Right forelimb (tissue), 1 donor: ENCODE results near the gene PRR13.
"Not testable (repeated sequence)": the region's sequence is repeated elsewhere in the genome, so short reads cannot be mapped to it uniquely, and the experiment has no call there.

ENCODE experiments used
- DNase-seq: peaks from one replicate; pipeline ENCODE4 v3.0.0-alpha.2; 2018

The PRR13 gene

DNA sequence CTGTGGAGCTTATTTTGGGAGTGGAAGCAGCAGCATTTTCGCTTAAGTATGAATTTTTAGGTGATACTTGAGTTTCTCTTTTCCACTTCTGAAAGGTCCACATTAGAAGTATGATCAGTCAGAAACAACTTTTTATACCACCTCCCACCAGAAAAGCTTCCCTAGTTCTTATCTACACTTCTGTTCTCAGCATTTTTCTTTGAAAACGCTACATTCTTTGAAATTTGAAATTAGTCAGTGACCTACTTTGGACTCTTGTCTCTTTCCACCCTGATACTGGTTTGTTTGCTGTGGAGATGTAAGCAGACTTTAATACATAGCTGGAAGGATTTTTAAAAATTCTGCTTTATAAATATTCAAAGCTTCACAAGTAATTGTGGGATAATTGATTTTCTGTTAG lies 32.5 kb downstream of the PRR13 start:
- no peak for DNase-seq

DNA sequence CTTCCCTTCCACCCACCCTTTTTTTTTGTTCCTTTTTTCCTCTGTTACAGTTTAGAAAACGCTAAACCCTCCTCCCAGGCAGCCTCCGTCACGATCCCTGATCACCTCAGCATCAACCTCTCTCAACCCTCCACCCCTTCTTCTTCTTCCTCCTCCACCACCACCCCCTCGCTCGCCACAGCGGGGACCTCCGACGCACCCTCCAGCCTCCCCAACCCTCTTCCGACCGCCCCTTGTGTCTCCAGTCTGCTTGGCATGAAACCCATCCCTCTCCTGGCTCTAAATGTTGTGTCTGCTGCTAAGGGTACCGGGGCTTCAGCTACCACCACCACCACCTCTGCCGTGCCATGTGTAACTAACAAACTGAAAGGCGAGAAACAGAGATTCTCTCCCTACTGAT lies 33.3 kb downstream of the PRR13 start:
- no peak for DNase-seq

DNA sequence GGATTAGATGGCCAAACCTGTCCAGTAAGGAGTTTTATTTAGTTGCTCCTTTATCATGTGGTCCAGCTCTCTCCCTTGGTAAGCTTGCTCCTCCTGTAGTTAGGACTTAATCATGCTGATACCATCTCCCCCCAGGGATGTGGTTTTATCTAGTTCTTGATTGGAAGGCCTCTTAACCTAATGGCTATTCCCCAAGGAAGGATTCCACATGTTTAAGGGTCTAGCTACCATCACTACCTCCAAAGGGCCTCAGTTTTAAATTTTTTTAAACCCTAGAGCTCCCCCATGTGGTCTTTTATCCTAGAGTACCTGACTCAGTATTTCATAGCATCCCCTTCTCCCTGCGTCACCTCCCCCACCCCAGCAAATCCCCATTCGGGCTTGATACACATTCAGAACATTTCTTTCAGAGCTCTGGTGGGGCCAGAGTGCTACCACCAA lies 35.3 kb downstream of the PRR13 start:
- DNase-seq = no peak

DNA sequence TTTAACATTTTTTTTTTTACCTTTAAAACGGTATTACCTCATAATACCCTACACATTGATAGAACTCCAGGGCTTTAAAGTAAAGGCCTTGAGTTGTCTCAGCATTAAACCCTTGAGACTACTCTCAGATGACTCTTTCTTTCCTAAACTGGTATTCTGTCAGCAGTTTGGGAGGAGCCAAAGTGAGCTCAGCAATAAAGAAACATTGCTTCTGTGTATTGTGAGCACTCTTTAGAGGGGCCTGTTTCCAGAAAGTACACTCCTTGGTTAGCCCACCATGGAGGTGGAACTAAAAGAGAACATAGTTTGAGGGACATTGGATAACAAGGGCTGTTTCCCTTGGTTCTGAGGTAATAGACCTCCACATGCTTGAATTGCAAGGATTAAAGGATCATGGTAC lies 37.3 kb downstream of the PRR13 start:
- no peak for DNase-seq

DNA sequence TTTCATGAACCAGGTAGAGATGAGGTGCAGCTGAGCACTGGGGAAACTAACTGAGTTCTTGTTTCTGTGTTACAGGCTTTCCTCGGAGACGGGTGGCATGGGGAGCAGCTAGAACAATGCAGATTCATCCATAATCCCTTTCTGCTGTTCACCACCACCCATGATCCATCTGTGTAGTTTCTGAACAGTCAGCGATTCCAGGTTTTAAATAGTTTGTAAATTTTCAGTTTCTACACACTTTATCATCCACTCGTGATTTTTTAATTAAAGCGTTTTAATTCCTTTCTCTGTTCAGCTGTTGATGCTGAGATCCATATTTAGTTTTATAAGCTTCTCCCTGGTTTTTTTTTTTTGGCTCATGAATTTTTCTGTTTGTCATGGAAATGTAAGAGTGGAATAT lies 37.8 kb downstream of the PRR13 start:
- no peak for DNase-seq

DNA sequence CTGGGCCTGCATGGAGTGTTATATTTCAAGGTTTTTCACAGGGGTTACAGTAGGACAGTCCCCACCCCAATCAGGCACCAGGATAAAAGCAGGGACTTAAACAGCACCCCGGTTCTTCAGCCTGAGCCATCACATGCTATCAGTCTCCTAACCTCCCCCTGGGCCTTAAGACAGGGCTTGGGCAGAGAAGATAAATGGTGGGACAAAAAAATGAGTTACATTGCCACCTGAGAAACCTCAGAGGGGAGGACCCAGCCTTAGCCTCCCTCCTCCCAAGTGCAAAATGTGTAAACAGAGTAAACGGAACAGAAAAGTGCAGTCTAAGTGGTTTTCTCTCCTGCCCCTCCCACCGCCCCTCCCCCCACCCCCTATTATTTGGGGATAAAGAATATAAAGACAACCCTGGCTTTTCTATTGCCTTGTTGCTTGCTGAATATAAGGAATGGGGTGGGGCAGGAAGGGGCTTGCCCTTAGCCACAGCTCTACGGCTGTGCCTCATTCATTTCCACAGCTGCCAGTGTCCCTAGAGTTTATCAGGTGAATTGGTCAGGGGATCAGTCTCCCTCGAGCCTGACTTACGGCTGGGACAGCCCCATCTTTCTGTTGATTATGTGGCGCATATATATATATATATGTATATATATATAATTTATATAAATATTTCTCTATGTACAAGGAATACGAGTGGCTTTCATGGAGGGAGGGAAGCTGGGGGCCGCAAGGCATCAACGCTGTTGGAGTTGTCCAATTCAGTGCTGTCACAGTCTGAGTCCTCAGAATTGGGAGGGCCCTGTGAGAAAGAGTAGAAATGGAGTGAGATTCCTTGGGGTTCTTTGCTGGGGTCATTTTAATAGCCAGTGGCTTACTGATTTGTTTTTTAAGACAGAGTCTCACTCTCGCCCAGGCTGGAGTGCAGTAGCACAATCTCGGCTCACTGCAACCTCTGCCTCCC lies 39.2 kb downstream of the PRR13 start:
- no peak for DNase-seq

DNA sequence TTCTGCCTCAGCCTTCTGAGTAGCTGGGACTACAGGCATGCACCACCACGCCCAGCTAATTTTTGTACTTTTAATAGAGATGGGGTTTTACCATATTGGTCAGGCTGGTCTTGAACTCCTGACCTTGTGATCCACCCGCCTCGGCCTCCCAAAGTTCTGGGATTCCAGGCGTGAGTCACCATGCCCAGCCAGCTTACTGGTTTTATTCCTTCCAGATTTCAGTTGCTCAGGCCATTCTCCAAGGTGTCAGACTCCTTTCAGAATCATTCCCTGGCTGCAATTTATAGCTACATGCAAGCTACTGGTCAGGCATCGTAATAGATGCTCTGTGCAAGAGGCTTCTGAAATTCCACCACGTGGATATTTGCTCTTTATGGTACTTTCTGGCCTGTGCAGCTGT lies 39.9 kb downstream of the PRR13 start:
- not testable (repeated sequence) for DNase-seq

DNA sequence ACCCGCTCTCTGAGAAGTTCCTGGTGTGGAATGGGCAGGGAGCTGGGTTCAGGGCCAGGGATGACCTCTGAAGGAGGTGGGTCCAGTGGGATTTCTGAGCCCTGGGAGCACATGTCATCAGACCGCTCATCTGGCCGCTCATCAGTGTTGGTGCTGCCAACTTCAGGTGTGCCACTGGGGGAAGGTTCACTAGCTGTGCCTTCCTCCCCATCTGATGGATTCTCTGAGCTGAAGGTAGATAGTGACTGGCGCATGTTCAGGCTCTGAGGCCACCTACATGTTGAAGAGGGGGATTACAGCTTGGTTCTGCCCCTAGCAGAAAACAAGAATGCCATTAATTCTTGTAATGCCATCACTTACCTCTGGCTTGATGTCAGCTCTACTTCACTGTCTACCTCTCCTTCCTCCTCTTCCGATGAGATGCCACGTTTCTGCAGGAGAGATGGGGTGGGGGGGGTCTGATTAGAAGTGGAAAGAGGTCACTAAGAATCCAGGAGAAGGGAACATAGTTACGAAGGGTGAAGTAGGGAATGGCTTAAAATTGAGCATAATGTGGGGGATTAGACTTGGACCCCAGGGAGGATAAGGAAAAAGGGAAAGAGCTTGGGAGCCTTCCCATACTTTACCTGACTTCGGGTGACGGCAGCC lies 40.5 kb downstream of the PRR13 start:
- DNase-seq = no peak

DNA sequence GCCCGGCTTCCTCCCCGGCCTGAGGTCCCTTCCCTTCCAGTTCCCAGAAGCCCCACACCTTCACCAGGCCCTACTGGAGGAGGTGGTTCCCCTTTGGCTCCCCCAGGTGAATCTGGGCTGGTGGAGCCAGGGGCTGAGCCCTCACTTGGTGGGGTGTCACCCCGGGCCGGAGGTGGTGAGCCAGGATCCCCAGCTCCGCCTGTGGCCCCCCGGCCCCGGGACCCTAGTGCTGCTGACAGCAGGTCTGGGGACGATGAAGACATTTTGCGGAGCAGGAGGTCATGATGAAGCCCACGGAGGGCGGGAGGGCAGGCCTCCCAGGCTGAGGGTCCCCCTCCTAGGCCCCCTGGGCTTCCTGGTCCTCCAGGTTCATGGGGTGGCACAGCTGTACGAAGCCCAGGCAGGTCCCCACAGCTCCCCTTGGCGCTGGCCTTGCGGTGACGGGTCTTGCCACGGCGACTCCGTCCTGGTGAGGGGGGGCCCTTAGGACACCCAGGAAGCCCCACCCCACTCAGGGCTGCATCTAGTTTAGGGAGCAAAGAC lies 41.2 kb downstream of the PRR13 start:
- DNase-seq = no peak

DNA sequence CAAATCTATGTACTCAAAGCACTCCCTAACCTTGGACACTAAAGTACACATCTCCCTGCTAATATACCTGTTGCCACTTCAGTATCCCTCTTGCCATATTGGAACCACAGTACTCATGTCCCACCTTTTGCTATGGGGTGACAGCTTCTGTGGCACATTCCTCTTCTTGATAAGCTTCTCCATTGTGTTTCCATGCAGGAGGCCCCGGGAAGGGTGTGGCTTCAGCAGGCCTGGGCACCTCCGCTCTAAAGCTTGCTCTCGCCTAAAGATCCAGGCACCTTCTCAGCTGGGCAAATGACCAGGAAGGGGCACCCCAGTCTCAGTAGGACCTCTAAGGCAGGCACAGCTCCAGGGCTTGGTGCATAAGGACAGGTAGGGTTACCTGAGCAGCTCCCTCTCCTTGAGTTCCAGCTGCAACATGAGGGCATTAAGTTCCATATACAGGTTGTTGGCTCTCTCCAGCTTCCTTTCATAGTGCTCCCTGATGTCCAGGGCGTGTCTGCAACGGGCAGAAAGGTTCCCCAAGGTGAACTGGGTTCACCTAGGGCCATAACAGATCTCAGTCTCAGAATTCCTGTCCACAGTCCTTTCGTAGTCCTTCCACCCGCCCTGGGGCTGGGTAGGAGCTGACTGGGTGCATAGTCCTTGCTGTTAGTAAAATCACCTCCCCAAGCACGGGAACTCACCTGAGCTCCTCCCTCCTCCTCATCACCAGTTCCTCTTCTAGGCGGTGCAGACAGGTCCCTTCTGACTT lies 41.9 kb downstream of the PRR13 start:
- DNase-seq = no peak

DNA sequence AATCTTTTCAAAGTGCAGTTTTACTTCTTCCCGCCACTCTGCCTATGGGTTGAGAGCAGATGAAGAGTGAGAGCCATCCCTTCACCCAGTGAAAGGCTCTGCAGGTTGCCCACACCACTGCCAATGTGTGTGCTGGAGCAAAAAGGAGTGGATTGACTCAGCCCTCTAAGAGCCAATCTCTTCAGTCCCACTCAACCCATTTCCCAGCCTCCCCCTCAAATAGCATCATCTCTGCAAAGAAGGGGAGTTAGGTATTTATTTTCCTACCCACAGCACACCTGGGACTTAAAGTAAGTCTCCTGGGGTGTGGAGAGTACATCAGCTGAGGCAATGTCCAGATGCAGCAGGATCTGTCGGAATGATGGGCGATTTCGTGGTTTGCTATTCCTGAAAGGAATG lies 42.4 kb downstream of the PRR13 start:
- DNase-seq = no peak

DNA sequence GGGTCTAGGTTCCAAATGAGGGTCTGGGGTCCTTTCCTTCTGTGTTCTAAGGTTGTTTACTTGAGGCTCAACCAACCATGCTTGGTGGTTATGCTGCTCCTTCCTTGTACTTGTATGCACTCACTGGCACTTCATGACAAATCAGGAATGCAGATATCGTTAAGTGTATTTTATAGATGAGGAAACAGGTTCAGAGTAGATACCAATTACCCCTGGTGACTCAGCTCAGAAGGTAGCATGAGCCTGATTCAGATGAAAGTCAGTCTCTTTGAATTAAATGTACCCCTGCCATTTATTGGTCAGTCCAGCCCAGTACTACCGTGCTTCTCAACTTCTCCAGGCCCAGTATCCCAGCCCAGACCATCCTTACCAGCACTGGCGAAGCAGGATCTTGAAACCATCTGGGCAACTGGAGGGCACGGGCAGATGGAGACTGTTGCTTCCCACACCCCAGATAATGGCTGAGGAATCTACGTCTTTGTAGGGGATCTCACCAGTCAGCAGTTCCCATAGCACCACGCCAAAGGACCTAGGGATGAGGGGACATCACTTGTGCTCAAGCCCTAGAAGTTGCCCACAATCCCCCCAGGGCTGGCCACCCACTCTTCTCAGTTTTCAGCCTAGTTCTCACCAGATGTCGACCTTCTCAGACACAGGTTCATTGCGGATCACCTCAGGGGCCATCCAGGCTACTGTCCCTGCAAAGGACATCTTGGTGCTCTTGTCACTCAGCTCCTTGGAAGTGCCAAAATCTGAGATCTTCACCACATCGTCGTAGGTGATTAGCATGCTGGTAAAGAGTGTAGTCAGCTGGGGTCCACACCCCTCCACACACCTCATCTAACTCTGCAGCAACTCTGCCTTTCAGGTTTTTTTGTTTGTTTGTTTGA lies 43.4 kb downstream of the PRR13 start:
- DNase-seq = no peak

DNA sequence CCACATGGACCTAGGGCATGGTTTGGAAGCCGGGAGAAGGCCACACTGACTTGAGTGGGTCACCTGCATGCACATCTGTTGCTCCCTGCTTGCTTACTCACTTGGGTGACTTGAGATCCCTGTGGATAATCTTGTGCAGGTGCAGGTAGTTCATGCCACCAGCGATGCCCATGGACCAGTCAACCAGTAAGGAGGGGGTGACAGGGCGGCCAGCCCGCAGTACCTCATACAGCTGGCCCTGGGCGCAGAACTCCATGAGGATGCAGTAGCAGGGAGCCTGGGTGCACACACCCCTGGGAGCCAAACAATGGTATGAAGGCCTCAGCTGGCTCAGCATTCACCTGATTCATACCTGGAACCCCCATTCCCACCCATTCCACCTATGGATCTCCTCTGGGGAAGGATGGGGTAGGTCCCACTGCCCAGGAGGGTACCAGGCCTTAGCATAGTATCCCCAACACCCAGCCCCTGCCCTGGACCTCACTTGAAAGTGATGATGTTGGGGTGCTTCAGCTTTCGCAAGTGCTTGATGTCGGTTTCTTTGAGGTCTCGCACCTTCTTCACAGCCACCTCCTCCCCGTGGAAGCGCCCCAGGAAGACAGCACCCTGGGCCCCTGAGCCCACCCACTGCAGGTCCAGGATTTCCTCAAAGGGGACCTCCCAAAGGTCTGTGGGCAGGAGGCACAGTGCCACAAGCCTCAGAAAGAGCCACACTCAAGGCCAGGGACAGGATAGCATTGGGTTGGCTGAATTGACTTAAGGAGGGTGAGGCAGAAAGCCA lies 44.6 kb downstream of the PRR13 start:
- no peak for DNase-seq

DNA sequence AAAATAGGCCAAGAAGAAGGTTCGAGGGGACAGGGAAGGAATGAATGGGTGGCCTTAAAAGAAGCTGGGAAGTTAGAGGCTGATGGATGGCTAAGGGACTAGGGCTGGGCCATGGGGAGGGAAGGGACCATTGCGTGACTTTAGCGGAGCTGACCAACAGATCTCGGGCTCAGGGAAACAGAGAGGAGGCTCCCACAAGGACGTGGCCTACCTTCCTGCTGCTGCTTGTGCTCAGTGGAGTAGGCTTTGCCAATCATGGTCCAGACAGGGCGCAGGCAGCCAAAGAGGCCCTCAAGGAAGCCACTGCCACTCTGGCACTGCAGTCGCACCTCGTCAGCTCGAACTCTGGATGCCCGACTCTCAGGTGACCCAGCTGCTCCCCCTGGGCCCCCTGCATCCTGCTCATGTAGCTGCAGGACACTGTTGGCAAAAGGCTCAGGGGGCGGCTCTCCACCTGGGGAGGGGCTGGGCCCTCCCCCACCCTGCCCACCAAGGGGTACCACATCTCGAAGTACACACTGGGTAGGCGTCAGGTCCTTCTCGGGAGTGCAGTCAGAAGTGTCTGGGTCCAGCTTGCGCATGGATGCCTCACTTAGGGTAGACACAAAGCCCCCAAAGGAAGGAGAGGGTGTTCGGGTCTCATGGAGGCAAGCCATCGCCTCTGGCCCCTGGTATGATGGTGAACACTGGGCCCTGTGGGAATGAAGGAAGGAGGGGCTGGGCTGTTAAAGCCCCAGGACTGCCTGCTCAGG lies 45.4 kb downstream of the PRR13 start:
- no peak for DNase-seq

DNA sequence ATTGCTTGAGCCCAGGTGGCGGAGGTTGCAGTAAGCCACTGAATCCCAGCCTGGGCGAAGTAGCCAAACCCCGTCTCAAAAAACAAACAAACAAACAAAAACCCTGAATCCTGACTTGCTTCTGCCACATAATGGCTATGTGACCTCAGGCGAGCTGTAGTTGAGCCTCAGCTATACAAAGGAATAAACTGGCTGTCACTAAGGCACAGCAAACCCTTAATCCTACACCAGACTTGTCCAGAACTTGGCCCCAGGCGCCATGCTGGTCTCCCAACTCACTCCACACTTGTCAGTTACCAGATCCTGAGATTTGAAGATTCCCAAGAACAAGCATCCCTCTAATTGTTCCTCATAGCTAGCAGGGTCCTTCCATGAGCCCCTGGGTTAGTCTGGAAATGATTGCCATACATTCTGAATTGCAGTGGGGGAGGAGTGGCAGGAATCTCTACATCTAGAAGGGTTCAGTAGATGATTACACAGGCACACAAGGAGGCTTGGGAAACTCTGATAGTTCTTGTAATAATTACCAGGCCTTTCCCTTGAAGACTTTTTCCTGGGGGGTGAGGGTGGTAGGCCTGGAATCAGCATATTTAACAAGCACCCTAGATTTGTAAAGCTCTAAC lies 47.8 kb downstream of the PRR13 start:
- DNase-seq = no peak

DNA sequence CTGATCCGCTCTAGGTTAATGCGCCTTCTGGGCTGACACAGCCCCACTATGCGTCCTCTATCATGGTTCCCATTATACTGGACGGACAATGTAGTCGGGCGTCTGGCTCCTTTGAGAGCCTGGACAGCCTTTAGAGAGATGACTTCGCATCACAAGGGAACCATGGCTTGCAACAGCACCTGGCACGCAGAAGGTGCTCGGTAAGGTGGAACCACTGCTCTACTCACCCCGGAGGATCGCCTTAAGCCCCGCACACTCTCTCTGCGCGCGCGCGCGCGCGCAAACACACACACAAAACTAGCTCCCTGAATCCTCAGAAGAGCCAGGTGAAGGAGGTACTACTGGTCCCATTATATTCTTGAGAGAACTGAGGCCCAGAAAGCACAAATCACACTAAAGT lies 50.7 kb downstream of the PRR13 start:
- DNase-seq = no peak

DNA sequence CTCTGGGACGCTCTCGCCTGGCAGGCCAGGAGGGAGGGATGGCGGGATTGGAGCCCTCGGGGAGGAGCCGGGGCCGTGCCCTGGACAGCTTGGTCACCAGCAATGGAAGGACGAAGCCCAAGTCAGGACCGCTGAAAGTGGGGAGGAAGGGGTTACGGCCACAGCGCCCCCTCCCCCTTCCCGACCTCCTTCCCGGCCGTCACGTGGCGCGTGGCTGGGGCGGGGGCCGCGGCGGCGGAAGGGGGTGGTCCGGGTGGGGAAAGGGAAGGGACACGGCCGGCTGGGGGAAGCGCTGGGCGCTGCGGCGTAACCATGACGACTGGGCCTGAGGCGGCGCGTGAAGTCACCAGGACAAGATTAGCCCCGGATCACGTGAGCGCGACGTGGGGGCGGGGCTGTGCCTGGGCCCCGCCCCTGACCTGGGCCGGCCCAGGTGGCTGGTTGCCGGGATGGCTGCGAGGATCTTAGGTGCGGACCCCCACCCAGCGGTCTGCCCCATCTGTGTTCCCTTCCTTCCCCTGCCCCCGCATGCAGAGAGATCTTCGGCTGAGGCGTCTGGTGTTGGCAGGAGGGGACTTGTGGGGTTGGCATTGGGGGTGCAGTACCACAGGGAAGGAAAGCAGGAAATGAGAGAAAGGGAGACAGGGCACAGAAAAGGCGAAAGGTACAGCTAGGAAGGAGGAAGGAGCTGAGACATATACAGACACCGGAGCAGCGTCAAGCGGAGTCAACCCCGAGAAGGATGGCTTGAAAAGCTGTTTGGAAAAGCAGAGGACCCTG lies 51.5 kb downstream of the PRR13 start:
- DNase-seq = peak; percentile 96

DNA sequence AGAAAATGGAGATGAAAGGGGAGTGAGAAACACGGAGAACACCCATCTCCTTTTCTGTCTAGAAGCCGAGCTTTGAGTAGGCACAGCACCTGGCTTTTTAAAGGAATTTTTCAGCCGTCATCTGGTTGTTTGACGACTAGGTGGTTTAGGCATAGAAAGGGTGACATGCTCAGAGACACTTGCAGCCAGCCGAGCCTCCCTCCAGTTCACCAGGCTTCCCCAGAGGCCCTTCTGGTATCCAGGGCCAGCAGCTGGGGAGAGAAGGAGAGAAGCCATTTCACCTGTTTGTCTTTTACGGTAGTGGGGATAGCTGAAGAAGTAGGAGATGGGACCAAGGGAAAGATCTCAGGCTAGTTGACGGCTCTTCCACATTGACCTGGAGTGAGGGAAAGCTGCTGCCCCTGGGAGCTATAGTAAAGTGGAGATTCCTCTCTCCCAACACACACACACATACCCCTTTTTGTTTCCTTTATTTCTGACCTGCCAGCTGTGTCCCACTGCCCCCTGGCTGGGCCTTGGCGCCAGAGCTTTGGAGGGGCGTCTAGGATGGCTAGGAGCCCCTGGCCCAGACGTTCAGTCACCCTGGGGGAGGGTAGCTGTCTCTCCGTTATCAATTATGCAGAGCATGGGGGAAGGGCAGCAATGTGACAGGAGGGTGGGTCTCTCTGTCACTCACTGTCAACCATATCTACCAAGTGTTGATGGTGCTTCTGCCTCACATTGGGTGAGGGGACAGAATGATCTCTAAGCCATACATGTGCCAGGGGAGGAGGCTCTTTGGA lies 52.3 kb downstream of the PRR13 start:
- DNase-seq = no peak
